Central memory CD4-positive, alpha-beta T cell (primary cell): ENCODE results near the gene RGS3.

Experiments
- DNase-seq: peaks from one replicate; pipeline ENCODE4 v3.0.0; 2022

Gene RGS3

GRCh38 chr9:113574441-113575262, 111.1 kb downstream of the RGS3 start:
- no peak for DNase-seq

GRCh38 chr9:113577525-113578261, 114.2 kb downstream of the RGS3 start:
- no peak for DNase-seq

DNA sequence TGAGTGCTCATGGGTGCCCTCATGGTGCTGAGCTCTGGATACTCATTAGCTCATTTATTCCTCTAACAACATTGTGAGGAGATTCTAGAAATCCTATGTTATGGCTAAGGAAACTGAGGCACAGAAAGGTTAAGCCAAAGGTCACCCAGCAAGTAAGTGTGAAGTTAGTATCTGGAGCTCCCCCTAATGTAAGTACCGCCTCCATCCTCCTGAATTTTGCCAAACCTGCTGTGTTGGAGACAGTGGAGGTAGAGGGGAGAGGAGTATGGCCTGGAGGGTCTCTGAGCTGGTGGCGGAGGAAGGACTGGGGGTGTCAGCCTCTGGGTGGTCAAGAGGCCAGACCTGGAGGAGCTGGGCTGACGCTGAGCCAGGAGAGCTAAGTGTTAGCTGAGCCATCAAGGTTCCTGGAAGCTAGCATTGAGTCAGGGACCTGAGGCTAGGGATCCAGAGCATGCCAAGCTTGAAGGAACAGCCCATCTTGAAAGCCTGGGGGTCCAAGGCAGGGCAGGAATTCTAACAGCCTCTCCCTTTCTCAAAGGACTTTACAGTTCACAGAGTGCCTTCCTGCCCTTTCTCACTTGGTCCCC, 114.8 kb downstream of the RGS3 start:
- no peak for DNase-seq

GRCh38 chr9:113578882-113579282, 115.4 kb downstream of the RGS3 start:
- DNase-seq: peak; percentile 80

DNA sequence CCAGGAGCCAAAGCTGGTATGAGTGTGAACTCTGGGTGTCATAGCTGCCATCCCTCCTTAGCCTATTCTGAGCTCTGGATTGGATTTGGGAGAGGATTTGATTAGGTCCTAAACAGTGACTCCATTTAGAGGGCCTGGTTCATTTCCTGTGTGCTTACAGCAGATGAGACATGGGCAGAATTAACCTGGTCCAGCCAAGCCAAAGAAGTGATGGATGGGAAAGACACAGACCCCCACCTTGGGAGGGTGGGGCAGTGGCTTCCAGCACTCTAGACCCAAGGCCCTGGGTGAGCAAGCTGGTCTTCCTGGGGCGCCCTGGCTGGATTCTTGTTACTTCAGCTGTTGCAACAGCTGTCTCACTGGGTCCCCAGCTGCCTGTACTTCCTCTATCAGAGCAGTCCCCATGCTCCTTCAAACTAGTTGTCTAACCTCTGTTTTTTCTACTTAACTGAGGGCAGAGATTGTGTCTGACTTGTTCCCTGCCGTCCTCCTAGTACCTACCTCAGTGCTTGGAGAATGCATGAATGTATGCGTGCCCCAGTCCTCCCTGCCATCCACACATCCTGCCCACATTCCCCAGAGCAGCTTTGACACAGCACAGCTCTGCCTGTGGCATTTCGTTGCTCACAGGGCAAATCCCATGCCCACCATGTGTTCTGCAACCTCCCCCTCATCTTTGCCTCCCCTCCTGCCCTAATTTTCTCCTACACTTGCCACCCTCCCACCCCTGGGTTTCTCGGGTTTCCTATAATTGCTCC, 115.9 kb downstream of the RGS3 start:
- DNase-seq: peak; percentile 15

GRCh38 chr9:113580041-113580953, 116.8 kb downstream of the RGS3 start:
- DNase-seq: peak; percentile 51

GRCh38 chr9:113580954-113581311, 117.4 kb downstream of the RGS3 start:
- DNase-seq: no peak

DNA sequence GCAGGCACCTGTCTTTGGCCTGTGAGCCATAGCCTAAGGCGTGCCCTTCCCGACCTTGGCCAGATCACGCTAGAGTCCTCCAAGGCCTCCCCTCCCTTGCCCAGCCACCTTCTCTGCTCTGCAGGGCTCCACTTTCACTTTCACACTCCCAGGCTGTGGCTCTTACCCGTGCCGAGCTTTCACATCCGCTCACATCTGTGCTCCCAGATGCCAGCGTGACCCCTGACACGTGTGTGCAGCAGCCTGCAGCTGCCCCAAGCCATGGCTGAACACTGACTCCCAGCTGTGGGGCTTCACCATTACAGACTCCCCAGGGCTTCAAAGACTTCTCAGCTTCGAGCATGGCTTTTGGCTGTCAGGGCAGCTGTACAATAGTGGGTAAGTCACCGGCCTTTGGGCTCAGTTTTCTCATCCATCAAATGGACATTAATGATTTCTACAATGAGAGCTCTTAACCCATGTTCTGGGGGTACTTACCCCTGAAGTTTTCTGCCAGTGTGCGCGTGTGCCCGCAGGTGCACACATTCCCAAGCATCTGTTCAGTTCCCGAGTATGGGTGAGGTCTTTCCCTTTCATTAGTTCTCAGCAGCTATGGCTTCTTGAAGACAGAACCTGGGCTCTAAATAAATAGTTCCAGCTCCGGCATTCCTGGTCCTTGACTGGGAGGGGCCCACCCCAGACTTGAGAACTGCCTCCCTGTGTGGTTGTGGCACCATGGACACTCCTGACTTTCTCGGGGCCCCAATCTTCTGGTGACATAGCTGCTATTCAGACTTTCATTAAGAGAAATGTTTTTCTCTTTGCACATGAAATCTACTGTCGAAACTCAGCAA, 118.6 kb downstream of the RGS3 start:
- DNase-seq: peak; percentile 77

GRCh38 chr9:113582698-113583200, 119.2 kb downstream of the RGS3 start:
- no peak for DNase-seq

GRCh38 chr9:113583511-113584427, 120.2 kb downstream of the RGS3 start:
- no peak for DNase-seq

GRCh38 chr9:113584428-113585084, 121.0 kb downstream of the RGS3 start:
- no peak for DNase-seq

- DNase-seq: no peak
These were observed 121.5 kb downstream of the RGS3 start for GRCh38 chr9:113585085-113585442.

DNA sequence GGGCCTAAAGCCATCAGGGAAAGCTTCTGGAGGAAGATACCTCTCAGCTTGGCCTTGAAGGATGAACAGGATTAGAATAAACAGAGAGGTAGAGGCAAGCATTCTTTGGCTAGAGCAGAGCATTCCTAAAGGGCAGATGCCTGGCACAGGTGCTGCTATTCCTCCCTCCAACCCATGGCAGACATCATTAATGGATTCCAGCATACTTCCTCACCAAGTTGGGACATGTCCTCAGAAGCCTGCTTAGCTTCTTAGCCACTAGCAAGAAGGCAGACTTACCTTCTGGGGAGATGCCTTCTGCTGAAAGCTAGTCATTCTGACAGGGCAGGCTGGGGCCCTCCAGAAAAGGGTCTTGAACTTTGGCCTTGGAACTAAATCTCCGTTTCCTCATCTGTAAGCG, 122.0 kb downstream of the RGS3 start:
- DNase-seq: no peak

DNA sequence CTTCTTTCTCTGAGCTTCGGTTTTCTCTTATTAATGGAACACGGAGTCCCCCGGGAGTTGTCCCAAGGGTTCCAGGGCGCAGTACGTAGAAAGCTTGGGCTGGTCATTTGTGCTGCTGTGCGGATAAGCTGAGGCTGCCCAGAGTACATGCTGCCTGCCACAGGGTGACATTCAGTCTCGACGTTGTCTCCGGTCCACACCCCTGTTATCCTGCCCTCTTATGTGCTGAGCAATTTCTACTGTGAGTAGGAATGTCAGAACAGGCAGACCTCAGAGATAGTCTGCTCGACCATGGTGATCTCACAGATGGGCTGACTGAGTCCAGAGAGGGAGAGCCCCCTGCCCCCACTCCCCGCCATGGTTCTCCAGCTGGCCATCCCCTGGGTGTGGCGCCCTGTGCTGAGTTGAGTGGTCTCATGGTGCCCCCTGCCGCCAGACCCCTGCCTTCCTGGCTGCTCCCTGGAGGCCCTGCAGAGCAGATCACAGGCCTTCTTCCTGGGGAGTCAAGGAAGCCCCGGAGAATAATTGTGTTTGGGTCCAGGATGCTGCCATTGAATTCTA, 124.0 kb downstream of the RGS3 start:
- no peak for DNase-seq

DNA sequence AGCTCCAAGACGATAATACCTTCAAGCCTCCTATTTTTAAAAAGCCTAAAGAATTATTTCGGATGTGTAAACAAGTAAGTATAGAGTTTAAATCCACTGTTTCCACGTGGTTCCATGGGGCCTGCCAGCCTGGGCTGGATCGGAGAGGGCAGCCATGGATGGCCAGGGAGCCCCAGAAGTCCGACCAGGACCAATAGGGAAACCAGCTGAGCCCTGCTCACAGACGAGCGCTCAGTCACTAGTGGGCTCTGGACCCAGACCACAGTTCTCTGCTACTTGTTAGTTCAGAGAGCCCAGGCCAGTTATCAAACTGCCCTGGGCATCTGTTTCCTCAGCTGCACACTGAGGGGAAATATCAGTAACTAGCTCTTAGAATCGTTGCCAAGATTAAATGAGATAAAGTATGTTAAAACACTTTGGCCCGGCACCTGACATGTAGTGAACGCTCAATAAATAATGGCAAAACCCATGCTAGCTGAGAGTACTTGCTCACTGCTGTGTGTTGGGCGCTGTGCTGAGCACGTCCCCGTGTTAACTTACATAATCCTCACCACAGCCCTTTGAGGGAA, 124.8 kb downstream of the RGS3 start:
- no peak for DNase-seq

DNA sequence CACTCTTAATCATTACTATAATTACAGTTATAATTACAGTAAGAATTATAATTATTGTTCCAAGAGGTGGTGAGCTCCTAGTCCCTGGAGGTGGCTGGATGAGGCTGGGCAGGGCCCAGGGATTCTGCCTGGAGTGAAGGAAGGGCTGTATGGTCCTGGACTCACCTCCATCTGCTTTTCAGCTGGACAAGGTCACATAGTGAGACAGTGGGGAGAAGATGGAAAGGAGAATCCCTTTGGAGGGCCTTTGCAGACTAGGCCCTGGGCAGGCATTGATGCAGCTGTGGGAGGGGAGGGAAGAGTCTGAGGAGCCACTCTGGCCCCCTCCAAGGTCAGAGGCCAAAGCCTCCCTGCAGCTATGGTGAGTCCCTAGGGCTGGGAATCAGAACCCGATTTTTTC, 125.4 kb downstream of the RGS3 start:
- DNase-seq: no peak

DNA sequence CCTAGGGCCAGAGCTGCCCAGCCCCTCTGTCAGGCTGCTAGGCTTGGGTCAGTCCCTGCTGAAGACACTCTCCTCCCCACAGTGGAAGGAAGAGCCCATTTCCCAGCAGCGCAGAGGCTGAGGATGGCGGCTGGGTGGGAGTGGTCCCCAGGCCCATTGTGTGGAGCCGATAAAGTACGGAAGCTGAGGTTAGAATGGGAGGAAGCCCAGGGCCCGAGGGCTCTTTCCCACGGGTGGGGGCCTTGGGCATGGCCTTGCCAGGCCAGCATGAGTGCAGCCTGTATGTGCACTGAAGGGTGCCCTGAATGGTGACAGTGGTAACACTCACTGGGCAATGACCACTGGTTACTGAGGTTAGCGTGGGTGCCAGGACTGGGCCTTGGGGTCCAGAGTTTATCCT, 125.9 kb downstream of the RGS3 start:
- no peak for DNase-seq

DNA sequence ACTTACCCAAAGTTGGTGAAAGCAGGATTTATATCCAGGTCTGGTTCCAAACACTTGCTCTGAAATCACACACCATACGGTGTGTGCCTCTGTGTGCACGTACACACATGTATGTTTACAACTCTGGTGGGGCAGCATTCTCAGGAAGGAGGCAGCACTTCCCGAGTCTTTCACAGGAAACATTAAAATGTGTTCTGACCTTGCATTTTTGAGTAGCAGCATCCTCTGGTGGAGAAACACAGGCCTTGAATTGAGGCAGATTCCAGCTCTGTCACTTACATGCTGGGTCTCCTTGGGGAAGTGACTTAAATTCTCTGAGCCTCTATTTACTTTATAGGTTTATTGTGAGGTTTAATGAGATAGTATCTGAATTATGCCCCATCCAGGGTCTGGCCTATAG, 126.4 kb downstream of the RGS3 start:
- DNase-seq: peak; percentile 18

DNA sequence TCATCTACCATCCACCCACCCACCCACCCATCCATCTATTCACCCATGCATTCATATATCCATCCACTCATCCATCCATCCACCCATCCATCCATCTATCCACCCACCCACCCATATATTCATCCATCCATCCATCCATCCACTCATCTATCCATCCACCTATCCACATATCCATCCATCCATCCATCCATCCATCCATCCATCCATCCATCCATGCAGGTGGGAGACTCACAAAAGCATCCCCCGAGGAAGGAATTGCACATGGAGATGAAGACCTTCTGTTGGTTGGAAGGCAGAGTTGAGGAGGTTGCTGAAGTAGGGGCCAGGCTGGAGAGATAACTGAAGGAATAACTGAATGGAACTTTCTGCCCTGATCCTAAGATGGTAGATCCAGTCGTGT, 126.9 kb downstream of the RGS3 start:
- DNase-seq: no peak
